ENCODE results near the gene RDH12.
A peak's percentile ranks its signal among the peaks of the same experiment; 100 is the strongest.

RDH12 gene

GRCh38 chr14:67668559-67668958 lies 33.1 kb upstream of the RDH12 start:
- no peak overlapping the region for H3K4me3 ChIP-seq (ENCODE audit: low read depth, low read length)
- H3K27me3 ChIP-seq (ENCODE audit: insufficient read depth, low read depth, severe bottlenecking) = no peaks in the 10 kb centered on the region
- no peak overlapping the region for H3K27ac ChIP-seq
- no peaks in the 10 kb centered on the region for H3K9me3 ChIP-seq (ENCODE audit: severe bottlenecking)
- DNase-seq = no peak
- no peaks in the 10 kb centered on the region for H3K36me3 ChIP-seq
- no peak for TF ChIP-seq CTCF (IDR thresholded peaks at IDR 0.05; ENCODE audit: low read depth, low read length)

DNA sequence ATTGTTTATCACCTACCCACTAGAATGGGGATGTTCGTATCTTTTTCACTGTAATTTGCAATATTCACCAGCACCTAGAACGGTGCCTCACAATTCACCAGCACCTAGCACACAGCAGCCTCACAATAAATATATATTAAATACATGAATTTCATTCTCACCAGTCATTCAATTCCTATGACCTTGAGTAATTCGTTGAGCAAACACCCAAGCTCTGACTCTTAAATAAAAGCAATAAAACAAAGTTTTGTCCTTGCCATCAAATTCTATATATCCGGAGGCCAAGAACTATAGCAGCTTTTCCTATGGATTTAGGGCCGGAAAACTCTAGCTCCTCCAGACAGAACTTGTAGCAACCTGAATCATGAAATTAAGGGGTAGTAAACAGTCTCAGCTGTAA lies 28.2 kb upstream of the RDH12 start:
- no peaks in the 10 kb centered on the region for H3K27me3 ChIP-seq (ENCODE audit: insufficient read depth, low read depth, severe bottlenecking)
- peaks cover 17% of the 10 kb centered on the region for H3K36me3 ChIP-seq
- no peak for TF ChIP-seq CTCF (IDR thresholded peaks at IDR 0.05; ENCODE audit: low read depth, low read length)
- peak overlapping the region; percentile 89 for H3K4me3 ChIP-seq (ENCODE audit: low read depth, low read length)
- H3K27ac ChIP-seq = no peak overlapping the region
- DNase-seq = no peak
- no peaks in the 10 kb centered on the region for H3K9me3 ChIP-seq (ENCODE audit: severe bottlenecking)

- no peaks in the 10 kb centered on the region for H3K27me3 ChIP-seq (ENCODE audit: insufficient read depth, low read depth, severe bottlenecking)
- H3K36me3 ChIP-seq = peaks cover 19% of the 10 kb centered on the region
- peak; percentile 87 for DNase-seq
- H3K4me3 ChIP-seq (ENCODE audit: low read depth, low read length) = peak overlapping the region; percentile 89
- peak; percentile 32; the same call in 1 of the 2 replicates for TF ChIP-seq CTCF (IDR thresholded peaks at IDR 0.05; ENCODE audit: low read depth, low read length)
- H3K9me3 ChIP-seq (ENCODE audit: severe bottlenecking) = no peaks in the 10 kb centered on the region
- peak overlapping the region; percentile 100 for H3K27ac ChIP-seq
These were observed 27.6 kb upstream of the RDH12 start for GRCh38 chr14:67674139-67674479.

- TF ChIP-seq CTCF (IDR thresholded peaks at IDR 0.05; ENCODE audit: low read depth, low read length) = peak; percentile 36; the same call in 1 of the 2 replicates
- no peaks in the 10 kb centered on the region for H3K27me3 ChIP-seq (ENCODE audit: insufficient read depth, low read depth, severe bottlenecking)
- H3K27ac ChIP-seq = peak within 1 kb of the TSS; percentile 100
- peaks cover 20% of the 10 kb centered on the region for H3K36me3 ChIP-seq
- no peaks in the 10 kb centered on the region for H3K9me3 ChIP-seq (ENCODE audit: severe bottlenecking)
- peak; percentile 81 for DNase-seq
- H3K4me3 ChIP-seq (ENCODE audit: low read depth, low read length) = peak within 1 kb of the TSS; percentile 89
These were observed 27.0 kb upstream of the RDH12 start, which contains the start of gene VTI1B for GRCh38 chr14:67674480-67675218. Gene VTI1B, minus strand, starts transcription at chr14:67674632. Its CDS starts 143 bp downstream, at chr14:67674489.

- Histone ChIP-seq H3K4me3 (ENCODE audit: low read depth, low read length) (peak overlapping the region; percentile 89), H3K27me3 (ENCODE audit: insufficient read depth, low read depth, severe bottlenecking) (no peaks in the 10 kb centered on the region), H3K9me3 (ENCODE audit: severe bottlenecking) (no peaks in the 10 kb centered on the region), H3K27ac (peak overlapping the region; percentile 100), H3K36me3 (peaks cover 25% of the 10 kb centered on the region)
- DNase-seq = no peak
- no peak for TF ChIP-seq CTCF (IDR thresholded peaks at IDR 0.05; ENCODE audit: low read depth, low read length)
These were observed 26.5 kb upstream of the RDH12 start for GRCh38 chr14:67675219-67675582.

- no peak for DNase-seq
- no peak for TF ChIP-seq CTCF (IDR thresholded peaks at IDR 0.05; ENCODE audit: low read depth, low read length)
- Histone ChIP-seq H3K4me3 (ENCODE audit: low read depth, low read length) (no peak overlapping the region), H3K27ac (no peak overlapping the region), H3K27me3 (ENCODE audit: insufficient read depth, low read depth, severe bottlenecking) (no peaks in the 10 kb centered on the region), H3K36me3 (peaks cover 44% of the 10 kb centered on the region), H3K9me3 (ENCODE audit: severe bottlenecking) (no peaks in the 10 kb centered on the region)
These were observed 22.7 kb upstream of the RDH12 start for GRCh38 chr14:67679006-67679405.
